Measurements from ENCODE around the gene LGSN. TPM values are rescaled to one million over a fixed set of nuclear protein-coding genes. Genes with fewer than 3 reads are reported as not detected.
"Not testable (repeated sequence)": the region's sequence is repeated elsewhere in the genome, so short reads cannot be mapped to it uniquely, and the experiment has no call there.

The LGSN gene, protein sequence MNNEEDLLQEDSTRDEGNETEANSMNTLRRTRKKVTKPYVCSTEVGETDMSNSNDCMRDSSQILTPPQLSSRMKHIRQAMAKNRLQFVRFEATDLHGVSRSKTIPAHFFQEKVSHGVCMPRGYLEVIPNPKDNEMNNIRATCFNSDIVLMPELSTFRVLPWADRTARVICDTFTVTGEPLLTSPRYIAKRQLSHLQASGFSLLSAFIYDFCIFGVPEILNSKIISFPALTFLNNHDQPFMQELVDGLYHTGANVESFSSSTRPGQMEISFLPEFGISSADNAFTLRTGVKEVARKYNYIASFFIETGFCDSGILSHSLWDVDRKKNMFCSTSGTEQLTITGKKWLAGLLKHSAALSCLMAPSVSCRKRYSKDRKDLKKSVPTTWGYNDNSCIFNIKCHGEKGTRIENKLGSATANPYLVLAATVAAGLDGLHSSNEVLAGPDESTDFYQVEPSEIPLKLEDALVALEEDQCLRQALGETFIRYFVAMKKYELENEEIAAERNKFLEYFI
- not detected in 2 replicates for total RNA-seq
- long read RNA-seq, result 0 reads

- Mint-ChIP-seq H3K4me3 (no peak within 1 kb of the TSS), H3K36me3 (ENCODE audit: low read depth) (no peaks in the 10 kb centered on the region)
These were observed at the start of gene LGSN for GRCh38 chr6:63319939-63320338. TSS of gene LGSN (minus strand) at chr6:63319983. CDS start at chr6:63319943, 40 bp downstream.

GRCh38 chr6:63368347-63368746 is 48.6 kb upstream of the LGSN start:
- DNase-seq (ENCODE audit: low read depth, low spot score), result no peak
- peaks cover 12% of the 10 kb centered on the region for H3K27me3 Mint-ChIP-seq (ENCODE audit: low read depth)
- H3K9me3 Mint-ChIP-seq, result peaks cover 8% of the 10 kb centered on the region
- H3K36me3 Mint-ChIP-seq (ENCODE audit: low read depth), result peaks cover 2% of the 10 kb centered on the region
- H3K27ac Mint-ChIP-seq (ENCODE audit: unreplicated experiment), result no peak overlapping the region
- H3K4me3 Mint-ChIP-seq, result no peak overlapping the region
- TF ChIP-seq CTCF (conservative IDR thresholded peaks at IDR 0.05), result no peak
- H3K4me1 Mint-ChIP-seq, result no peaks in the 10 kb centered on the region

More at GRCh38 chr6:63319939-63320338, at the start of gene LGSN:
- DNase-seq (ENCODE audit: low read depth, low spot score), result no peak
- no peak for TF ChIP-seq CTCF (conservative IDR thresholded peaks at IDR 0.05)
- no peak within 1 kb of the TSS for H3K27ac Mint-ChIP-seq (ENCODE audit: unreplicated experiment)
- no peaks in the 10 kb centered on the region for H3K27me3 Mint-ChIP-seq (ENCODE audit: low read depth)
- H3K4me1 Mint-ChIP-seq, result peaks cover 7% of the 10 kb centered on the region
- H3K9me3 Mint-ChIP-seq, result no peaks in the 10 kb centered on the region

GRCh38 chr6:63362500-63363120 is 42.8 kb upstream of the LGSN start:
- not testable (repeated sequence) for H3K9me3 Mint-ChIP-seq, H3K4me1 Mint-ChIP-seq

DNA sequence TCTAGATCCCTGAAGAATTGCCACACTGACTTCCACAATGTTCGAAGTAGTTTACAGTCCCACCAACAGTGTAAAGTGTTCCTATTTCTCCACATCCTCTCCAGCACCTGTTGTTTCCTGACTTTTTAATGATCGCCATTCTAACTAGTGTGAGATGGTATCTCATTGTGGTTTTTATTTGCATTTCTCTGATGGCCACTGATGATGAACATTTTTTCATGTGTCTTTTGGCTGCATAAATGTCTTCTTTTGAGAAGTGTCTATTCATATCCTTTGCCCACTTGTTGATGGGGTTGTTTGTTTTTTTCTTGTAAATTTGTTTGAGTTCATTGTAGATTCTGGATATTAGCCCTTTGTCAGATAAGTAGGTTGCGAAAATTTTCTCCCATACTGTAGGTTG is 37.6 kb upstream of the LGSN start:
- H3K4me3 Mint-ChIP-seq; H3K27me3 Mint-ChIP-seq (ENCODE audit: low read depth); DNase-seq (ENCODE audit: low read depth, low spot score); H3K36me3 Mint-ChIP-seq (ENCODE audit: low read depth); H3K9me3 Mint-ChIP-seq; H3K27ac Mint-ChIP-seq (ENCODE audit: unreplicated experiment); H3K4me1 Mint-ChIP-seq: not testable (repeated sequence)

More at GRCh38 chr6:63362500-63363120, 42.8 kb upstream of the LGSN start:
- DNase-seq (ENCODE audit: low read depth, low spot score); H3K27ac Mint-ChIP-seq (ENCODE audit: unreplicated experiment); H3K36me3 Mint-ChIP-seq (ENCODE audit: low read depth); H3K4me3 Mint-ChIP-seq: not testable (repeated sequence)
- peaks cover 12% of the 10 kb centered on the region for H3K27me3 Mint-ChIP-seq (ENCODE audit: low read depth)

- Mint-ChIP-seq H3K4me1 (no peaks in the 10 kb centered on the region), H3K27me3 (ENCODE audit: low read depth) (no peaks in the 10 kb centered on the region), H3K36me3 (ENCODE audit: low read depth) (peaks cover 2% of the 10 kb centered on the region), H3K9me3 (peaks cover 3% of the 10 kb centered on the region), H3K27ac (ENCODE audit: unreplicated experiment) (no peak overlapping the region), H3K4me3 (no peak overlapping the region)
- TF ChIP-seq CTCF (conservative IDR thresholded peaks at IDR 0.05), result no peak
- DNase-seq (ENCODE audit: low read depth, low spot score), result no peak
These were observed 35.8 kb upstream of the LGSN start for GRCh38 chr6:63355632-63356031.

DNA sequence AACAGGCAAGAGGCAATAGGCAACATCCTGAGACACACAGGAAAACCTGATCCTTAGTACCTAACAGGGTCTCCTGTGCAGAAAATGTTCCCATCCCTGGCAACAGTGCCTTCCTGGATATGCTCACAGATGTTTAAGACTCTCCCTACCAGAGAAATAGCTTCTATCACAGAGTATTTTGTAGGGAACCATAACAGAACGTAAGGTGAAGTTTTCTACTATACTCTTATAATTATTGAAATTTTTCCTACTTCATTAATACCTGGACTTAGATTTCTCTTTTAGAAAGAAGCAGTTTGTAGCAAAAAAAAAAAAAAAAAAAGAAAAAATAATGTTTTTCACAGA is 33.5 kb upstream of the LGSN start:
- DNase-seq (ENCODE audit: low read depth, low spot score), result no peak
- H3K9me3 Mint-ChIP-seq, result peaks cover 3% of the 10 kb centered on the region

More for the DNA sequence above, 33.5 kb upstream of the LGSN start:
- H3K4me3 Mint-ChIP-seq, result no peak overlapping the region
- H3K27ac Mint-ChIP-seq (ENCODE audit: unreplicated experiment), result no peak overlapping the region
- no peak for TF ChIP-seq CTCF (conservative IDR thresholded peaks at IDR 0.05)
- no peaks in the 10 kb centered on the region for H3K4me1 Mint-ChIP-seq
- H3K36me3 Mint-ChIP-seq (ENCODE audit: low read depth), result no peaks in the 10 kb centered on the region
- H3K27me3 Mint-ChIP-seq (ENCODE audit: low read depth), result no peaks in the 10 kb centered on the region
